ENCODE measurements around the gene ZNF317.
"Not testable (repeated sequence)": the region's sequence is repeated elsewhere in the genome, so short reads cannot be mapped to it uniquely, and the experiment has no call there.

DNA sequence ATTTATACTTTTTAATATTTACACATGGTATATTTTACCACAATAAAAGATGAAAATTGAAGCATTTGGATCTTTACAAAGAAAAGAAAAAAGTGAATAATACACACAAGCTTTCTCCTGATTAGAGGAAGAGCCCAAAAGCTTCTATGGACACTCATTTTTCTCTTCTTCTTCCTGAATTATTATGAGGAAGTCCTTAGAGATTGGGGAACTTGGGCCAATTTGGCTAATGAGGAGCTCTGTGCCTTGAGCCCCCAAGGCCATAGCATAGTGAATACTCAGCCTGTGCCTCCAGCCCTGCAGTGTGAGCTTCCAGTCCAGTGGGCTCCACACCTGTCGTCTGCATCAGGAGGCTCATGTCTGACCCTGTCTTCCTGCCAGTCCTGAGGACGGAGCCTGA is 57.8 kb downstream of the ZNF317 start:
- TF ChIP-seq, protein P1, sequence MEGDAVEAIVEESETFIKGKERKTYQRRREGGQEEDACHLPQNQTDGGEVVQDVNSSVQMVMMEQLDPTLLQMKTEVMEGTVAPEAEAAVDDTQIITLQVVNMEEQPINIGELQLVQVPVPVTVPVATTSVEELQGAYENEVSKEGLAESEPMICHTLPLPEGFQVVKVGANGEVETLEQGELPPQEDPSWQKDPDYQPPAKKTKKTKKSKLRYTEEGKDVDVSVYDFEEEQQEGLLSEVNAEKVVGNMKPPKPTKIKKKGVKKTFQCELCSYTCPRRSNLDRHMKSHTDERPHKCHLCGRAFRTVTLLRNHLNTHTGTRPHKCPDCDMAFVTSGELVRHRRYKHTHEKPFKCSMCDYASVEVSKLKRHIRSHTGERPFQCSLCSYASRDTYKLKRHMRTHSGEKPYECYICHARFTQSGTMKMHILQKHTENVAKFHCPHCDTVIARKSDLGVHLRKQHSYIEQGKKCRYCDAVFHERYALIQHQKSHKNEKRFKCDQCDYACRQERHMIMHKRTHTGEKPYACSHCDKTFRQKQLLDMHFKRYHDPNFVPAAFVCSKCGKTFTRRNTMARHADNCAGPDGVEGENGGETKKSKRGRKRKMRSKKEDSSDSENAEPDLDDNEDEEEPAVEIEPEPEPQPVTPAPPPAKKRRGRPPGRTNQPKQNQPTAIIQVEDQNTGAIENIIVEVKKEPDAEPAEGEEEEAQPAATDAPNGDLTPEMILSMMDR (conservative IDR thresholded peaks at IDR 0.05; ENCODE audit: low read depth, low read length) = not testable (repeated sequence)
- TF ChIP-seq EZH2 (IDR thresholded peaks at IDR 0.05; ENCODE audit: low read length, unreplicated experiment); EZH2phosphoT487 (IDR thresholded peaks at IDR 0.05; ENCODE audit: borderline replicate concordance, low read length): not testable (repeated sequence)

Measured in PC-3 (cell line).